Natural killer cell (primary cell): Measurements from ENCODE around the gene XKR3. TPM values are rescaled to one million over a fixed set of nuclear protein-coding genes. Genes with fewer than 3 reads are reported as not detected.
"Not testable (repeated sequence)": the region's sequence is repeated elsewhere in the genome, so short reads cannot be mapped to it uniquely, and the experiment has no call there.

ENCODE experiments used
- ATAC-seq, 3 donors: fragments of 150-1000 bp in 2 of 3; fragments of 200-7000 bp in 1 of 3; cut with Tn5 transposase; 1 replicate in 1 of 3; 2 replicates in 2 of 3; pipeline ENCODE4 v1.10.0; 2021; ENCODE audit warnings: mild to moderate bottlenecking in 2 of 3, moderate library complexity in 2 of 3
- DNase-seq, 2 donors: peaks; one replicate each; pipeline versions ENCODE4 v3.0.0 to v3.0.0-alpha.2; 2013 to 2021; ENCODE audit warnings: mixed read lengths in 1 of 2
- H3K27ac ChIP-seq: one replicate; pipeline ENCODE4 v1.5.1; 2013; ENCODE audit warnings: mild to moderate bottlenecking, low read length
- H3K27me3 ChIP-seq: one replicate; pipeline ENCODE4 v1.6.1; 2013; ENCODE audit warnings: low read length; ENCODE audit not compliant: control insufficient read depth, insufficient read depth
- H3K36me3 ChIP-seq: one replicate; pipeline ENCODE4 v1.6.1; 2013; ENCODE audit warnings: low read length; ENCODE audit not compliant: control insufficient read depth, insufficient read depth
- H3K4me1 ChIP-seq: one replicate; pipeline ENCODE4 v1.6.1; 2013; ENCODE audit warnings: low read length; ENCODE audit not compliant: control insufficient read depth, insufficient read depth
- H3K4me3 ChIP-seq: one replicate; pipeline ENCODE4 v1.5.1; 2013; ENCODE audit warnings: low read length
- H3K9me3 ChIP-seq: one replicate; pipeline ENCODE4 v1.6.1; 2013; ENCODE audit warnings: low read length; ENCODE audit not compliant: control insufficient read depth, insufficient read depth
- H3K27ac Mint-ChIP-seq, 2 donors: one replicate each; pipeline ENCODE4 v1.8.0; 2022; ENCODE audit warnings: mild to moderate bottlenecking in 2 of 2, mixed read lengths in 2 of 2, moderate library complexity in 1 of 2
- H3K27me3 Mint-ChIP-seq, 2 donors: one replicate each; pipeline ENCODE4 v1.8.0; 2022; ENCODE audit warnings: low read depth in 2 of 2, mixed read lengths in 2 of 2
- H3K36me3 Mint-ChIP-seq: one replicate; pipeline ENCODE4 v1.8.0; 2022; ENCODE audit warnings: mixed read lengths
- H3K4me1 Mint-ChIP-seq, 2 donors: one replicate each; pipeline ENCODE4 v1.8.0; 2022; ENCODE audit warnings: mixed read lengths in 2 of 2
- H3K4me3 Mint-ChIP-seq: one replicate; pipeline ENCODE4 v1.8.0; 2022; ENCODE audit warnings: mild to moderate bottlenecking, moderate library complexity, mixed read lengths
- H3K9me3 Mint-ChIP-seq, 2 donors: one replicate each; pipeline ENCODE4 v1.8.0; 2022; ENCODE audit warnings: mixed read lengths in 2 of 2
- WGBS: methylation state at CpG from one replicate; pipeline ENCODE4 v1.1.7; 2013; ENCODE audit warnings: missing lambda C conversion rate; ENCODE audit not compliant: insufficient coverage; 5-methylcytosine and 5-hydroxymethylcytosine counted together
- intact Hi-C: fragments of 100-400 bp; cut with micrococcal nuclease; formaldehyde crosslinking; loops from one replicate; pipeline ENCODE4 v1.14.2; 2022
- total RNA-seq, 4 donors: library from RNA; stranded (reverse); fragments of 120-200 nt in 1 of 4; gene quantifications; one replicate each; pipeline versions ENCODE4 v1.2.3 to v1.2.4, GENCODE V29; 2013 to 2022
- TF ChIP-seq, protein P1 (sequence below): fragments of 200-600 bp; IDR thresholded peaks from one replicate; pipeline ENCODE4 v1.8.0; 2022; ENCODE audit warnings: antibody characterized with exemption

The XKR3 gene
- total RNA-seq, 3 donors from 2014 or later (not counting 1 experiment from before 2014, with no cell fraction given) = not detected

DNA sequence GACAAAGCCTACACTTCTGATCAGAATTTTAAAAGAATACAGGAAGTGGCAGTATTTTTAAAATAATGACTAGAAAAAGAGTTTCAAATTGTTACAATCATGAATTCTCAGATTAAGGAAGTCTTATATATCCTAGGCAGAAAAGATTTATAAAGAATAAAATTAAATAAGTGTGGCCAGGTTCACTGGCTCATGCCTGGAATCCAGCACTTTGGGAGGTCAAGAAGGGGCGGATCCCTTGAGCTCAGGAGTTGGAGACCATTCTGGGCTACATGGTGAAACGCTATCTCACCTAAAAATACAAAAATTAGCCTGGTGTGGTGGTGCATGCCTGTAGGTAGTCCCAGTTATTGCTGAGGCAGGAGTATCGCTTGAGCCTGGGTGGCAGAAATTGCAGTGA is 24.1 kb downstream of the XKR3 start:
- Histone ChIP-seq H3K27me3 (no peaks in the 10 kb centered on the region), H3K27ac (no peak overlapping the region), H3K4me3 (no peak overlapping the region), H3K9me3 (no peaks in the 10 kb centered on the region), H3K36me3 (no peaks in the 10 kb centered on the region), H3K4me1 (no peaks in the 10 kb centered on the region)
- intact Hi-C loops = no loop called here
- H3K9me3 Mint-ChIP-seq = no peaks in the 10 kb centered on the region
- H3K4me1 Mint-ChIP-seq = no peaks in the 10 kb centered on the region
- H3K27ac Mint-ChIP-seq = no peak overlapping the region
- H3K4me3 Mint-ChIP-seq = no peak overlapping the region
- DNase-seq (no peak), ATAC-seq (no peak)
- no peaks in the 10 kb centered on the region for H3K36me3 Mint-ChIP-seq
- WGBS = 85% methylated on average over 2 of the region's 3 CpGs
- peaks cover 0 to 15% of the 10 kb centered on the region in 2 donors for H3K27me3 Mint-ChIP-seq
- TF ChIP-seq, protein P1, sequence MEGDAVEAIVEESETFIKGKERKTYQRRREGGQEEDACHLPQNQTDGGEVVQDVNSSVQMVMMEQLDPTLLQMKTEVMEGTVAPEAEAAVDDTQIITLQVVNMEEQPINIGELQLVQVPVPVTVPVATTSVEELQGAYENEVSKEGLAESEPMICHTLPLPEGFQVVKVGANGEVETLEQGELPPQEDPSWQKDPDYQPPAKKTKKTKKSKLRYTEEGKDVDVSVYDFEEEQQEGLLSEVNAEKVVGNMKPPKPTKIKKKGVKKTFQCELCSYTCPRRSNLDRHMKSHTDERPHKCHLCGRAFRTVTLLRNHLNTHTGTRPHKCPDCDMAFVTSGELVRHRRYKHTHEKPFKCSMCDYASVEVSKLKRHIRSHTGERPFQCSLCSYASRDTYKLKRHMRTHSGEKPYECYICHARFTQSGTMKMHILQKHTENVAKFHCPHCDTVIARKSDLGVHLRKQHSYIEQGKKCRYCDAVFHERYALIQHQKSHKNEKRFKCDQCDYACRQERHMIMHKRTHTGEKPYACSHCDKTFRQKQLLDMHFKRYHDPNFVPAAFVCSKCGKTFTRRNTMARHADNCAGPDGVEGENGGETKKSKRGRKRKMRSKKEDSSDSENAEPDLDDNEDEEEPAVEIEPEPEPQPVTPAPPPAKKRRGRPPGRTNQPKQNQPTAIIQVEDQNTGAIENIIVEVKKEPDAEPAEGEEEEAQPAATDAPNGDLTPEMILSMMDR = no peak

DNA sequence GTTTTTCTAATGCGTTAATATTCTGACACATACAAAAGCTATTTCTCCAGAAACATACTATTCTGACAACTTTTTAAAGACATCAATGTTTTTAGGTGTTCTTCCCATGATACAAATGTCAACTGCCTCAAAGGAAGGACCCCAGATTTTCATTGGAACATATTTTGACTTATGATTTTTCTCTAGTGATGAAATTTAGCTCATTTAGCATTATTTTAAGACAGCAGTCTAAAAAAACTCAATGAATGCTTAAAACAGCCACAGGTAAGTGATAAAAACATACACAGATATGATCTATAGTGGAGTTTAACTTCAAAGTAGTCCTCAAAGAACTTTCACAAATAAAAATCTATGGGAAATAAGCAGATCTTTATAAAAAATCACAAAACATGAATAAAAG is 24.9 kb downstream of the XKR3 start:
- no peaks in the 10 kb centered on the region for H3K9me3 ChIP-seq
- ATAC-seq (no peak), DNase-seq (no peak)
- Mint-ChIP-seq H3K4me3 (no peak overlapping the region), H3K9me3 (no peaks in the 10 kb centered on the region), H3K27ac (no peak overlapping the region), H3K36me3 (no peaks in the 10 kb centered on the region), H3K27me3 (peaks cover 0 to 15% of the 10 kb centered on the region in 2 donors), H3K4me1 (no peaks in the 10 kb centered on the region)
- no peaks in the 10 kb centered on the region for H3K4me1 ChIP-seq
- H3K27ac ChIP-seq = no peak overlapping the region
- TF ChIP-seq, protein P1 = no peak
- no peaks in the 10 kb centered on the region for H3K27me3 ChIP-seq
- H3K4me3 ChIP-seq = no peak overlapping the region
- no peaks in the 10 kb centered on the region for H3K36me3 ChIP-seq
- WGBS = 100% methylated on average over 1 of the region's 1 CpG
- intact Hi-C loops = no loop called here

DNA sequence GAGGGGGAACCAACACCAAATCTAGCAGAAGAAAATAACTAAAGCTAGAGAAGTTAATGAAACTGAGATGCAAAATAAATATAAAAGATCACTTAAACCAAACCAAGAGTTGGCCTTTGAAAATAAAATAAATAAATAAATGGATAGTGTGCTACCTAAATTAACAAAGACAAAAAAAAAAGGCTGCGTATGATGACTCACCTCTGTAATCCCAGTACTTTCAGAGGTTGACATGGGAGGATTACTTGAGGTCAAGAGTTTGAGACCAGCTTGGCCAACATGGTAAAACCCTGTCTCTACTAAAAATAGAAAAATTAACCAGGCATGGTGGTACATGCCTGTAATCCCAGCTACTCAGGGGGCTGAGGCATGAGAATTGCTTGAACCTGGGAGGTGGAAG is 29.7 kb downstream of the XKR3 start:
- intact Hi-C loops, H3K4me3 Mint-ChIP-seq: not testable (repeated sequence)
- WGBS = 80% methylated on average over 1 of the region's 1 CpG

DNA sequence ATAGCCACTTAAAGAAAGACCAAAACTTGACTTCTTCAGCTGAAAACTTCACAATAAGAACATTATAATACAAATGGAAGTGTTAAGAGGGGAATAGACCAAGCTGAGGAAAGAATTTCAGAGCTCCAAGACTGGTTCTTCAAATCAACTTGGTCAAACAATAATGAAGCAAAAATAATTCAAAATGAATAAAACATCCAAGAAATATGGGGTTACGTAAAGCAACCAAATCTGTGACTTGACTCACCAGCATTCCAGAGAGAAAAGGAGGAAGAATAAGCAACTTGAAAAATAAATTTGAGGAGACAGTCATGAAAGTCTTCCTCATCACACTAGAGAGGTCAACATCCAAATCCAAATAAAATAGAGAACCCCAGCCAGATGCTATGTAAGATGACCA is 31.4 kb downstream of the XKR3 start:
- peaks cover 0 to 4% of the 10 kb centered on the region in 2 donors for H3K9me3 Mint-ChIP-seq
- H3K27ac Mint-ChIP-seq = no peak overlapping the region
- Histone ChIP-seq H3K27me3 (no peaks in the 10 kb centered on the region), H3K4me3 (no peak overlapping the region), H3K9me3 (no peaks in the 10 kb centered on the region), H3K36me3 (no peaks in the 10 kb centered on the region), H3K4me1 (no peaks in the 10 kb centered on the region), H3K27ac (no peak overlapping the region)
- H3K4me3 Mint-ChIP-seq = no peak overlapping the region
- no peak for ATAC-seq
- no peak for DNase-seq
- intact Hi-C loops = no loop called here
- no CpG with 5 or more reads among the region's 1 CpG for WGBS
- H3K4me1 Mint-ChIP-seq = no peaks in the 10 kb centered on the region
- TF ChIP-seq, protein P1 = no peak
- peaks cover 7% of the 10 kb centered on the region in 2 donors for H3K27me3 Mint-ChIP-seq
- no peaks in the 10 kb centered on the region for H3K36me3 Mint-ChIP-seq

More for the DNA sequence above, 29.7 kb downstream of the XKR3 start:
- not testable (repeated sequence) for H3K36me3 Mint-ChIP-seq, H3K4me3 ChIP-seq, H3K27ac ChIP-seq, H3K4me1 ChIP-seq, H3K27ac Mint-ChIP-seq, H3K27me3 ChIP-seq, H3K9me3 ChIP-seq, ATAC-seq, DNase-seq, H3K9me3 Mint-ChIP-seq, H3K4me1 Mint-ChIP-seq, H3K36me3 ChIP-seq
- peaks cover 7 to 13% of the 10 kb centered on the region in 2 donors for H3K27me3 Mint-ChIP-seq
